ENCODE measurements around the gene NECTIN3.

The NECTIN3 gene

DNA sequence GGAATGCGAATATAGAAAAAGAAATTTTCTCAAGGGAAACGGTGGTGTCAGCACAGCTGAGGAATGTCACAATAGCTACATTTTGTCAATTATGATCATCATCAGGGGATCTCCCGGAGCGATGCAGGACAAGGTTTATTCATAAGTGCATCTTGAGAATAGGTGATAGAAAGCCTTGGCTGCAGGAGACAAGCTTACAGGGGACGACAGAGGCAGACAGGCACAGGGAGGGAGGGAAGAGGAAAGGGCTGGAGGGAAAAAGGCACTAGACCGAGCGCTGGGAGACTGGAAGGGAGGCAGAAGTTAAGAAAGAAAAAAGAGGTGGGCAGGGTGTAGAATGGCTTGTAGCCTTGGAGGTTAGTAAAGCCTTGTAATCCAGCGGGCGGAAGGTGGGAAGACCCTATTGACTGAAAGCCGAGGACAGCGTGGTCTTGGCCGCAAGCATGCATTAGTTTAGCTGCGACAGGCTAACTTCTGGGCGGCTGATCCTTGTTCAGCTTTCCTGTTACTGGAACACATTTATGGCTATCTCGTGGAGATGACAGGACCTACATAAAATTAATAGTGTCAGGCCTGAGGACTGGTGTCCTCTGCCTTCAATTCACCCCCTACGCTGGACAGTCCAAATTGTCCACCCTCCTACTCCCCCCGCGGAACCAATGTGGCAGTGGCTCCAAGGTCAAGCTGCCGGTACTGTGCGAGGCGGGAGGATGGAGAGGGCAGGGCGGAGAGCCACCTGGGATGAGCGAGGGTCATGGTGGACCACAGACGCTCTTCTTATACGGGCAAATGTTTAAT is 1.4 kb upstream of the NECTIN3 start:
- Histone ChIP-seq H3K79me2 (ENCODE audit: insufficient read depth, low read length) (peaks cover 33% of the 10 kb centered on the region), H3K36me3 (ENCODE audit: insufficient read depth, low read length) (peaks cover 3% of the 10 kb centered on the region; the same call in 1 of the 2 replicates), H3K4me1 (ENCODE audit: insufficient read depth, low read length) (peaks cover 30% of the 10 kb centered on the region), H3K4me3 (ENCODE audit: low read depth in 1 of 2, low read length in 2 of 2) (peak overlapping the region in 1 of 2 experiments; percentile 80; a peak in 2 of 4 replicates), H3K27ac (ENCODE audit: low read length) (no peak overlapping the region), H3K4me2 (ENCODE audit: insufficient read depth, low read length) (peak overlapping the region; percentile 79), H3K9me3 (ENCODE audit: insufficient read depth, low read length, severe bottlenecking) (no peaks in the 10 kb centered on the region), H2AFZ (ENCODE audit: low read depth, low read length) (no peak overlapping the region; the same call in 1 of the 2 replicates), H3K9ac (ENCODE audit: low read depth, low read length) (no peak overlapping the region), H4K20me1 (ENCODE audit: insufficient read depth, low read length) (peaks cover 9% of the 10 kb centered on the region; the same call in 1 of the 2 replicates), H3K27me3 (ENCODE audit: insufficient read depth, low read length, poor library complexity) (no peaks in the 10 kb centered on the region)
- TF ChIP-seq EZH2 (IDR thresholded peaks at IDR 0.05; ENCODE audit: borderline replicate concordance, low read depth, low read length, severe bottlenecking), result no peak
- no peak for DNase-seq
- no peak for ATAC-seq (ENCODE audit: insufficient read depth, low read depth)

DNA sequence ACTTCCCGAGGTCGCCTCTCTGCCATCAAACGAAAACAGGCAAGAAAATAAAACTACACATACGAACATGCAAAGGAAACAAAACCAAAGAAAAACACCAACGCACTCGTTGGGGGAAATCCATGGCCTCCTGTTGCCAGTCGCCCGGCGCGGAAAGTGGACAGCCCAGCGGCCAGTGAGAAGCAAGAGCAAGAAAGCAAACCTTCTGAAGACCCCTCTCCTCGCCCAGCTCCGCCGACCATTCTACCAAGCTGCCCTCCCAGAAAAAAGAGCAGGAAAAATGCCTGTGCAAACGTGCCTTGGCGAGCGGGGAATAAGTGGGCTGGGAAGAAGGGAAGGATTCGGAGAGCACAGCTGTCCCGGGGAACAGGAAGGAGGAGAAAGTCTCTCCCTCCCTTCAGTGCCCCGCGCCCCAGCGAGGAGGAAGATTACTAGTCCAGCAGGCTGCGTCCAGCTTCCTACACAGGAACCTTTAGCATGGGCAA is 802 bp upstream of the NECTIN3 start:
- H3K27ac ChIP-seq (ENCODE audit: low read length), result peak overlapping the region; percentile 48
- H3K9ac ChIP-seq (ENCODE audit: low read depth, low read length), result peak overlapping the region; percentile 96
- DNase-seq (no peak), ATAC-seq (ENCODE audit: insufficient read depth, low read depth) (no peak)
- TF ChIP-seq, protein P1, sequence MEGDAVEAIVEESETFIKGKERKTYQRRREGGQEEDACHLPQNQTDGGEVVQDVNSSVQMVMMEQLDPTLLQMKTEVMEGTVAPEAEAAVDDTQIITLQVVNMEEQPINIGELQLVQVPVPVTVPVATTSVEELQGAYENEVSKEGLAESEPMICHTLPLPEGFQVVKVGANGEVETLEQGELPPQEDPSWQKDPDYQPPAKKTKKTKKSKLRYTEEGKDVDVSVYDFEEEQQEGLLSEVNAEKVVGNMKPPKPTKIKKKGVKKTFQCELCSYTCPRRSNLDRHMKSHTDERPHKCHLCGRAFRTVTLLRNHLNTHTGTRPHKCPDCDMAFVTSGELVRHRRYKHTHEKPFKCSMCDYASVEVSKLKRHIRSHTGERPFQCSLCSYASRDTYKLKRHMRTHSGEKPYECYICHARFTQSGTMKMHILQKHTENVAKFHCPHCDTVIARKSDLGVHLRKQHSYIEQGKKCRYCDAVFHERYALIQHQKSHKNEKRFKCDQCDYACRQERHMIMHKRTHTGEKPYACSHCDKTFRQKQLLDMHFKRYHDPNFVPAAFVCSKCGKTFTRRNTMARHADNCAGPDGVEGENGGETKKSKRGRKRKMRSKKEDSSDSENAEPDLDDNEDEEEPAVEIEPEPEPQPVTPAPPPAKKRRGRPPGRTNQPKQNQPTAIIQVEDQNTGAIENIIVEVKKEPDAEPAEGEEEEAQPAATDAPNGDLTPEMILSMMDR (IDR thresholded peaks at IDR 0.05; ENCODE audit: borderline replicate concordance, extremely low read depth, low read length, poor library complexity, severe bottlenecking), result no peak
- peaks cover 9% of the 10 kb centered on the region; the same call in 1 of the 2 replicates for H4K20me1 ChIP-seq (ENCODE audit: insufficient read depth, low read length)
- peak overlapping the region; percentile 85 for H2AFZ ChIP-seq (ENCODE audit: low read depth, low read length)
- H3K27me3 ChIP-seq (ENCODE audit: insufficient read depth, low read length, poor library complexity), result no peaks in the 10 kb centered on the region
- H3K9me3 ChIP-seq (ENCODE audit: insufficient read depth, low read length, severe bottlenecking), result no peaks in the 10 kb centered on the region
- peak overlapping the region; percentile 79 for H3K4me2 ChIP-seq (ENCODE audit: insufficient read depth, low read length)
- H3K79me2 ChIP-seq (ENCODE audit: insufficient read depth, low read length), result peaks cover 40% of the 10 kb centered on the region
- peak overlapping the region; percentile 43 to 80; a peak in 3 of 4 replicates for H3K4me3 ChIP-seq (ENCODE audit: low read depth in 1 of 2, low read length in 2 of 2)
- H3K36me3 ChIP-seq (ENCODE audit: insufficient read depth, low read length), result peaks cover 3% of the 10 kb centered on the region; the same call in 1 of the 2 replicates
- peaks cover 36% of the 10 kb centered on the region for H3K4me1 ChIP-seq (ENCODE audit: insufficient read depth, low read length)

DNA sequence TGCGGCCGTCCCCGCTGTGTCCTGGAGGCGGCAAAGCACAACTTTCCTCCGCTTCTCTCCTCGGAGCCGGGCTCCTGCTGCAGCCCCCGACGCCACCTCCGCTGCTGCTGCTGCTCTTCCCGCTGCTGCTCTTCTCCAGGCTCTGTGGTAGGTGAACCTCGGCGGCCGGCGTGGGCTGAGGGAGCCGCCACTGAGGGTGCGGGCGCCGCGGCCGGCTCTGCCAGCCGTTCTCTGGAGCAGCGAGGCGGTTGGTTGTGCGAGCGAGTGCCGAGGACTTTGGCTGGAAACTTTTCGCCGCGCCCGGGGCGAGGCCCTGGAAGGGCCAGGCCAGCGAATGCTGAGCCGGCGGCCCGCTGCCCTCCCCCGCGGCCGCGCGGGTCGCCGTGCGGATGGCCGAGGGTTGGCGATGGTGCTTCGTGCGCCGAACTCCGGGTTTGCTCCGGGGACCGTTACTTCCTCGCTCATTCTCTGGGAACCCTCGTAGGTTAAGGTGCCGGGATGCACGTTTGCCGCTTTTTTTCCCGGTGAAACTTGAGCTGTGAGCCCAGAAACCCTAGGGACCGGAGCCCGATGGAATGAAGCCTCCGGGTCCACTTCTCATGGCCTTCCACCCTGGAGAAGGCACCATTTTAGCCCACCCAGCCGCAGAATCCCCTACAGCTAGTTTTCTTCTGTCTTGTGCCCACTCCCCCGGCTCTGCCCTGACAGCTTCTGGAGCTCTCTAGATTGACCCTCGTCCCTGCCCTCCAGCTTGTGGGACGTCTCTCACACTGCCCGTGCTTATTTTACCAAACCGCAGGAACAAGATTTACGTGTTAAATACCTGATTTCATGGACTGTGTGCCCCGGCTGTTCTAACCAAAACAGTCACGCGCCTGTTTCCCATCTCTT is 660 bp downstream of the NECTIN3 start:
- peaks cover 54% of the 10 kb centered on the region for H3K79me2 ChIP-seq (ENCODE audit: insufficient read depth, low read length)

More for the DNA sequence above, 660 bp downstream of the NECTIN3 start:
- H3K9me3 ChIP-seq (ENCODE audit: insufficient read depth, low read length, severe bottlenecking), result no peaks in the 10 kb centered on the region
- H3K4me3 ChIP-seq (ENCODE audit: low read depth in 1 of 2, low read length in 2 of 2), result peak overlapping the region; percentile 80
- peaks cover 3% of the 10 kb centered on the region; the same call in 1 of the 2 replicates for H3K36me3 ChIP-seq (ENCODE audit: insufficient read depth, low read length)
- H2AFZ ChIP-seq (ENCODE audit: low read depth, low read length), result peak overlapping the region; percentile 58
- peaks cover 51% of the 10 kb centered on the region for H3K4me1 ChIP-seq (ENCODE audit: insufficient read depth, low read length)
- H4K20me1 ChIP-seq (ENCODE audit: insufficient read depth, low read length), result peaks cover 9% of the 10 kb centered on the region; the same call in 1 of the 2 replicates
- TF ChIP-seq, protein P1 (IDR thresholded peaks at IDR 0.05; ENCODE audit: borderline replicate concordance, extremely low read depth, low read length, poor library complexity, severe bottlenecking), result no peak
- TF ChIP-seq EZH2 (IDR thresholded peaks at IDR 0.05; ENCODE audit: borderline replicate concordance, low read depth, low read length, severe bottlenecking), result no peak
- peak; percentile 53 for ATAC-seq (ENCODE audit: insufficient read depth, low read depth)
- DNase-seq, result peak; percentile 52
- peak overlapping the region; percentile 96 for H3K9ac ChIP-seq (ENCODE audit: low read depth, low read length)
- no peaks in the 10 kb centered on the region for H3K27me3 ChIP-seq (ENCODE audit: insufficient read depth, low read length, poor library complexity)
- H3K27ac ChIP-seq (ENCODE audit: low read length), result peak overlapping the region; percentile 83
- H3K4me2 ChIP-seq (ENCODE audit: insufficient read depth, low read length), result peak overlapping the region; percentile 79
